GM19238 (cell line): ENCODE measurements around the gene C6orf62.
"Not testable (repeated sequence)": the region's sequence is repeated elsewhere in the genome, so short reads cannot be mapped to it uniquely, and the experiment has no call there.

ENCODE experiments used
- DNase-seq: peaks from one replicate; pipeline ENCODE4 v3.0.0; 2011; ENCODE audit warnings: low spot score; ENCODE audit not compliant: insufficient read length

Gene C6orf62

GRCh38 chr6:24668997-24669361, 50.0 kb downstream of the C6orf62 start:
- DNase-seq, result no peak

GRCh38 chr6:24668066-24668996, 50.6 kb downstream of the C6orf62 start:
- DNase-seq, result not testable (repeated sequence)

GRCh38 chr6:24667378-24667803, 51.6 kb downstream of the C6orf62 start:
- no peak for DNase-seq

GRCh38 chr6:24666641-24667377, 52.1 kb downstream of the C6orf62 start, which contains the start of the genes ACOT13 and TDP2:
TSS of gene ACOT13 (plus strand) at chr6:24667077. CDS start at chr6:24667264, 187 bp downstream.
TSS of gene TDP2 (minus strand) at chr6:24666899. CDS start at chr6:24666862, 37 bp downstream.
- peak; percentile 85 for DNase-seq

GRCh38 chr6:24666097-24666640, 52.8 kb downstream of the C6orf62 start:
- peak; percentile 5 for DNase-seq

- DNase-seq, result no peak
These were observed 54.6 kb downstream of the C6orf62 start for GRCh38 chr6:24664046-24664987.

GRCh38 chr6:24663189-24663588, 55.8 kb downstream of the C6orf62 start:
- DNase-seq, result no peak

- no peak for DNase-seq
These were observed 56.7 kb downstream of the C6orf62 start for GRCh38 chr6:24662236-24662635.

- not testable (repeated sequence) for DNase-seq
These were observed 57.2 kb downstream of the C6orf62 start for GRCh38 chr6:24661759-24662158.

GRCh38 chr6:24660105-24660504, 58.8 kb downstream of the C6orf62 start:
- DNase-seq, result no peak

GRCh38 chr6:24659561-24659960, 59.4 kb downstream of the C6orf62 start:
- no peak for DNase-seq

GRCh38 chr6:24658573-24659560, 60.1 kb downstream of the C6orf62 start:
- no peak for DNase-seq

GRCh38 chr6:24655215-24655614, 63.7 kb downstream of the C6orf62 start:
- no peak for DNase-seq
